ENCODE results near the gene OBSCN.

OBSCN gene

GRCh38 chr1:228277491-228278431 lies 69.9 kb downstream of the OBSCN start:
- DNase-seq (ENCODE audit: low spot score): no peak

GRCh38 chr1:228278432-228278941 lies 70.6 kb downstream of the OBSCN start:
- DNase-seq (ENCODE audit: low spot score): no peak

GRCh38 chr1:228279011-228279721 lies 71.3 kb downstream of the OBSCN start:
- no peak for DNase-seq (ENCODE audit: low spot score)

GRCh38 chr1:228279722-228280105 lies 71.9 kb downstream of the OBSCN start:
- DNase-seq (ENCODE audit: low spot score): no peak

GRCh38 chr1:228280106-228280901 lies 72.5 kb downstream of the OBSCN start:
- DNase-seq (ENCODE audit: low spot score): no peak

- no peak for DNase-seq (ENCODE audit: low spot score)
These were observed 73.2 kb downstream of the OBSCN start for GRCh38 chr1:228280961-228281591.

- no peak for DNase-seq (ENCODE audit: low spot score)
These were observed 73.9 kb downstream of the OBSCN start for GRCh38 chr1:228281631-228282328.

- DNase-seq (ENCODE audit: low spot score): no peak
These were observed 74.6 kb downstream of the OBSCN start for GRCh38 chr1:228282329-228283042.

GRCh38 chr1:228283043-228283371 lies 75.2 kb downstream of the OBSCN start:
- DNase-seq (ENCODE audit: low spot score): no peak

- no peak for DNase-seq (ENCODE audit: low spot score)
These were observed 75.8 kb downstream of the OBSCN start for GRCh38 chr1:228283476-228284147.

GRCh38 chr1:228284148-228284495 lies 76.3 kb downstream of the OBSCN start:
- DNase-seq (ENCODE audit: low spot score): no peak

GRCh38 chr1:228284521-228284920 lies 76.7 kb downstream of the OBSCN start:
- DNase-seq (ENCODE audit: low spot score): no peak

- no peak for DNase-seq (ENCODE audit: low spot score)
These were observed 78.0 kb downstream of the OBSCN start for GRCh38 chr1:228285661-228286504.

- no peak for DNase-seq (ENCODE audit: low spot score)
These were observed 78.9 kb downstream of the OBSCN start for GRCh38 chr1:228286505-228287417.

- no peak for DNase-seq (ENCODE audit: low spot score)
These were observed 79.9 kb downstream of the OBSCN start for GRCh38 chr1:228287541-228288425.

GRCh38 chr1:228288536-228289238 lies 80.8 kb downstream of the OBSCN start:
- no peak for DNase-seq (ENCODE audit: low spot score)
